ENCODE data around the gene PREP. TPM values are rescaled to one million over a fixed set of nuclear protein-coding genes. Genes with fewer than 3 reads are reported as not detected.

The PREP gene
- total and polyA plus RNA-seq, 2 of the 8 experiments (the other 6 are each of a cell fraction or from before 2014, with no cell fraction given) = 26.8 to 70.0 TPM

GRCh38 chr6:105243487-105243886 is 159.4 kb downstream of the PREP start:
- Histone ChIP-seq H3K4me2 (ENCODE audit: insufficient read depth in 1 of 2, low read depth in 2 of 2, low read length in 2 of 2) (no peak overlapping the region), H3K23ac (ENCODE audit: insufficient read length) (no peak overlapping the region), H3K9ac (replicated peaks in 1 of 4; ENCODE audit: extremely low read depth in 1 of 4, low read depth in 3 of 4, low read length in 3 of 4) (no peak overlapping the region), H2BK12ac (ENCODE audit: low read depth, low read length) (no peak overlapping the region), H3K79me2 (ENCODE audit: control insufficient read depth in 1 of 2, insufficient read depth in 2 of 2, low read length in 2 of 2) (no peaks in the 10 kb centered on the region), H4K8ac (ENCODE audit: extremely low read depth, insufficient read depth, low read length) (no peak overlapping the region), H4K20me1 (replicated peaks in 1 of 2; ENCODE audit: control insufficient read depth in 1 of 2, insufficient read depth in 2 of 2, low read length in 2 of 2) (no peaks in the 10 kb centered on the region), H2BK120ac (replicated peaks; ENCODE audit: low read depth, low read length) (no peak overlapping the region), H3K79me1 (ENCODE audit: low read depth, low read length) (no peaks in the 10 kb centered on the region), H3K23me2 (ENCODE audit: low read depth, low read length) (no peaks in the 10 kb centered on the region), H4K91ac (replicated peaks; ENCODE audit: insufficient read length, low read length) (no peak overlapping the region), H3K27me3 (replicated peaks in 1 of 4; ENCODE audit: control insufficient read depth in 3 of 4, extremely low read depth in 1 of 4, insufficient read depth in 3 of 4, low read length in 3 of 4) (no peaks in the 10 kb centered on the region), H3K36me3 (ENCODE audit: control insufficient read depth in 2 of 4, insufficient read depth in 4 of 4, low read length in 3 of 4) (no peaks in the 10 kb centered on the region), H3K9me3 (ENCODE audit: insufficient read depth in 2 of 2, low read depth in 1 of 2, low read length in 1 of 2) (peaks cover 6 to 11% of the 10 kb centered on the region in 2 experiments; a peak in 3 of 4 replicates), H3K18ac (ENCODE audit: extremely low read depth, low read length) (no peak overlapping the region), H3K4ac (replicated peaks; ENCODE audit: insufficient read length, low read depth, low read length) (no peak overlapping the region), H3K27ac (ENCODE audit: low read depth, low read length) (no peak overlapping the region), H2BK5ac (ENCODE audit: low read depth, low read length) (no peak overlapping the region), H3K4me1 (replicated peaks in 1 of 4; ENCODE audit: control insufficient read depth in 3 of 4, insufficient read depth in 4 of 4, low read length in 3 of 4) (no peaks in the 10 kb centered on the region), H2AFZ (ENCODE audit: low read length) (no peak overlapping the region), H2BK20ac (ENCODE audit: low read length) (no peak overlapping the region), H2AK5ac (ENCODE audit: low read depth, low read length) (no peak overlapping the region), H2BK15ac (ENCODE audit: low read length) (no peak overlapping the region), H3K56ac (replicated peaks; ENCODE audit: insufficient read length, low read depth, low read length) (no peak overlapping the region), H3K14ac (ENCODE audit: insufficient read length) (no peak overlapping the region), H3K4me3 (ENCODE audit: extremely low read depth in 1 of 4, insufficient read depth in 2 of 4, low read depth in 3 of 4, low read length in 4 of 4) (no peak overlapping the region), H4K5ac (ENCODE audit: insufficient read length, low read depth, low read length) (no peak overlapping the region)
- ChIA-PET POLR2A (ENCODE audit: partially characterized antibody) (no interaction called here), CTCF (ENCODE audit: partially characterized antibody) (no interaction called here)
- TF ChIP-seq BCL11A (IDR thresholded peaks at IDR 0.05; ENCODE audit: low read depth in 2 of 2, low read length in 2 of 2) = no peak
- FAIRE-seq = no peak
- 91% methylated on average over 2 of the region's 2 CpGs; no CpG with 5 or more reads in 1 of the 2 experiments for WGBS, 2 experiments (ENCODE audit: extremely low coverage in 1 of 2, insufficient coverage in 1 of 2, insufficient read length in 1 of 2, insufficient replicate concordance in 2 of 2, low coverage in 1 of 2, low lambda C conversion rate in 2 of 2, missing lambda C conversion rate in 1 of 2)
- no peak for DNase-seq (ENCODE audit: low read depth in 1 of 2, low spot score in 2 of 2)

All from H1 (cell line).